Measurements from ENCODE around the gene TMEFF1. TPM values are rescaled to one million over a fixed set of nuclear protein-coding genes. Genes with fewer than 3 reads are reported as not detected.
A peak's percentile ranks its signal among the peaks of the same experiment; 100 is the strongest.

Gene TMEFF1
- total RNA-seq, 4 donors from 2014 or later: 2.0 to 10.4 (median 4.8) TPM

DNA sequence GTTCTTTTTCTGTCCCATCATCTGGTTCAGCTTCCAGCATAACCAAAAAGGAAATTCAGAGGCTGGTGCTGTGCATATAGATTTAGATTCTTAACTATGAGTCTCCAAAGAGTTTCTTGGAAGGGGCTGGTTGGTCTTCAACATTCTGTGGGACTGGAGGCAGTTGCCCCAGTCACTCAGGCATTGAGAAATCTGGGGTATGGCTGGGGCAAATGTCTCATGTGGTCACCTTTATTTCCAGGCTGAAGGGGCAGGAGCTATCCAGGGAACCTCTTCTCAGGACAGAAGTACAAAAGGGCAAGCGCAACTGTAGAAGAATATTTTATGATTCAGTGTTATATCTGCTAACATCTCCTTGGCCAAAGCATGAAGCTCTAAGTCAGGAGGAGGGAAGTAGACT lies 15.4 kb upstream of the TMEFF1 start:
- intact Hi-C loops (cut with DNase I): no loop called here
- DNase-seq: no peak
- H3K4me3 ChIP-seq (replicated peaks in 1 of 3): no peak overlapping the region
- no peak for TF ChIP-seq POLR2A (IDR thresholded peaks at IDR 0.05)
- TF ChIP-seq CTCF (IDR thresholded peaks at IDR 0.05): no peak
- no peaks in the 10 kb centered on the region for H3K4me1 ChIP-seq
- H3K9me3 ChIP-seq: no peaks in the 10 kb centered on the region
- WGBS, 2 donors: 93 to 100% methylated on average over 1 of the region's 1 CpG
- peaks cover 5% of the 10 kb centered on the region in 2 donors for H3K36me3 ChIP-seq
- no peaks in the 10 kb centered on the region for H3K27me3 ChIP-seq
- H3K27ac ChIP-seq: no peak overlapping the region

DNA sequence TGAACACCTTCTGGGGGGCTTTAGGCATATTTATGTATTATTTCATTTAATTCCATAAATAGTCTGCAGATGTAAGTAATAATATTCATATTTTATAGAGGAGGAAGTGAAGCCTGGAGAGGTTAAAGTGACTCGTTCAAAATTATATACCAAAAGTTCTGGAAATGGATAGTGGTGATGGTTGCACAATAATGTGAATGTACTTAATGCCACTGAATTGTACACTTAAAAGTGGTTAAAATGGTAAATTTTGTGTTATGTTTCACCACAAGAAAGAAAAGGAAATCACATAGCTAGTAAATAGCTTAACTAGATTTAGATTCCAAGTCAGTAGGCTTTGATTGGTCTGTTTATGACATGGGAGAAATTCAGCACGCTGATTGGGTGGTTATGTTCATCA lies 13.0 kb upstream of the TMEFF1 start:
- DNase-seq: no peak
- no peaks in the 10 kb centered on the region for H3K9me3 ChIP-seq
- 81 to 85% methylated on average over 2 of the region's 2 CpGs for WGBS, 2 donors
- no peaks in the 10 kb centered on the region for H3K27me3 ChIP-seq
- no peaks in the 10 kb centered on the region for H3K36me3 ChIP-seq
- intact Hi-C loops (cut with DNase I): no loop called here
- no peaks in the 10 kb centered on the region for H3K4me1 ChIP-seq
- TF ChIP-seq CTCF (IDR thresholded peaks at IDR 0.05) (no peak), POLR2A (IDR thresholded peaks at IDR 0.05) (no peak)
- H3K27ac ChIP-seq: no peak overlapping the region
- no peak overlapping the region for H3K4me3 ChIP-seq (replicated peaks in 1 of 3)

DNA sequence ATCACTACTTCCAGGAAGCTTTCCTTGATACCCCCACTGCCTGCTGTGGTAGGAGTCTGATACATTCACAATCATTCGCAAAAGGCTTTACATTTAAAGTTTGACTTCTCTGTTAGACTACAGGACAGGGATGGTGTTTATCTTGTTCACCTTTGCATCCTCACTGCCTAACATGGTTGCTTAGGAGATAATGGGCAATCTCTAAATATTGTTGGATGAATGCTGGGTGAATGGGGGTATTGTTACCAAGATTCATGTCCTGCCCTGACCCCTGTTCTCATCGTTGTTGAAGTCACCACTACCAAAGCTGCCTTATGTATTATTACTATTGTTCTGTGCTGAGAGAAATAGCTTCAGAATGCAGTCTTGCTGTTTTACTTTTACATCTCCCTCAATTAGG lies 7.7 kb upstream of the TMEFF1 start:
- Histone ChIP-seq H3K4me3 (replicated peaks in 1 of 3) (no peak overlapping the region), H3K4me1 (peaks cover 29 to 30% of the 10 kb centered on the region in 2 donors), H3K36me3 (no peaks in the 10 kb centered on the region), H3K27me3 (no peaks in the 10 kb centered on the region), H3K27ac (peak overlapping the region in 1 of 3 donors; percentile 89), H3K9me3 (no peaks in the 10 kb centered on the region)
- no peak for DNase-seq
- TF ChIP-seq POLR2A (IDR thresholded peaks at IDR 0.05) (no peak), CTCF (IDR thresholded peaks at IDR 0.05) (no peak)
- WGBS, 2 donors: 86 to 88% methylated on average over 2 of the region's 2 CpGs
- intact Hi-C loops (cut with DNase I): loop anchor here (5.0 kb wide), 1 partner anchor 33 kb away; no protein-coding TSS in a partner anchor

DNA sequence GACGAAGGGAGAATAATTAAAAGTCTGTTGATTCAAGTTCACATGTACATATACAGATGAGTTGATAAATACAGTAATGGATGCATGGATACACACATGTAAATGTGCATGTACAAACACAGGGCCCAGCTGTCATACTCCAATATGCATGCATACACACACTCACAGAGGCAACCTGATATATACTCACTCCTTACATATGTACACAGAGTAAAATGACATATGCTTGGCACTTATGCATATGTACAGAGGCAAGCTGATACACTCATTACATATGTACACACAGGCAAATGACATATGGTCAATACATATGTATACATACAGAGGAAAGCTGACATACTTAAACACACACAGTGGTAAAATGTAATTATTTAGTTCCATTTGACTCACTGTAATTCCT lies 7.2 kb upstream of the TMEFF1 start:
- TF ChIP-seq CTCF (IDR thresholded peaks at IDR 0.05) (no peak), POLR2A (IDR thresholded peaks at IDR 0.05) (no peak)
- peak overlapping the region in 2 of 3 donors; percentile 85 to 89 for H3K27ac ChIP-seq
- no peaks in the 10 kb centered on the region for H3K27me3 ChIP-seq
- no peaks in the 10 kb centered on the region for H3K36me3 ChIP-seq
- 93 to 94% methylated on average over 1 of the region's 1 CpG for WGBS, 2 donors
- DNase-seq: no peak
- H3K4me1 ChIP-seq: peaks cover 29 to 30% of the 10 kb centered on the region in 2 donors
- no peak overlapping the region for H3K4me3 ChIP-seq (replicated peaks in 1 of 3)
- H3K9me3 ChIP-seq: no peaks in the 10 kb centered on the region
- intact Hi-C loops (cut with DNase I): loop anchor here (5.0 kb wide), 1 partner anchor 33 kb away; no protein-coding TSS in a partner anchor

- Histone ChIP-seq H3K27me3 (no peaks in the 10 kb centered on the region), H3K4me1 (peaks cover 29 to 30% of the 10 kb centered on the region in 2 donors), H3K4me3 (replicated peaks in 1 of 3) (no peak overlapping the region), H3K9me3 (no peaks in the 10 kb centered on the region), H3K36me3 (no peaks in the 10 kb centered on the region), H3K27ac (peak overlapping the region; percentile 83 to 89 (median 85))
- peak; percentile 80 to 84 for DNase-seq
- WGBS, 2 donors: 90 to 98% methylated on average over 2 of the region's 2 CpGs
- intact Hi-C loops (cut with DNase I): loop anchor here (5.0 kb wide), 1 partner anchor 34 kb away; no protein-coding TSS in a partner anchor
- TF ChIP-seq CTCF (IDR thresholded peaks at IDR 0.05): no peak
- TF ChIP-seq POLR2A (IDR thresholded peaks at IDR 0.05): no peak
Measured at GRCh38 chr9:100466171-100466828, 6.6 kb upstream of the TMEFF1 start.

All from thyroid gland (tissue), 4 donors.